H1 (cell line): Measurements from ENCODE around the gene NFAM1. TPM values are rescaled to one million over a fixed set of nuclear protein-coding genes. Genes with fewer than 3 reads are reported as not detected.

ENCODE experiments used
- CTCF ChIA-PET: fragments of 300-600 bp; sonication (Branson Sonifier 250); formaldehyde crosslinking; loops from one replicate; lab custom pipeline; 2021; ENCODE audit not compliant: partially characterized antibody; lab: Charles Lee
- POLR2A ChIA-PET: fragments of 300-600 bp; sonication (Branson Sonifier 250); formaldehyde crosslinking; loops from one replicate; lab custom pipeline; 2021; ENCODE audit warnings: inconsistent platforms; ENCODE audit not compliant: partially characterized antibody; lab: Charles Lee
- DNase-seq, 2 experiments: peaks; one replicate each; pipeline versions ENCODE4 v3.0.0 to v3.0.0-alpha.2; 2010 to 2022; ENCODE audit warnings: low spot score in 2 of 2, low read depth in 1 of 2, mixed read lengths in 1 of 2
- FAIRE-seq: peaks from 2 replicates; lab custom pipeline; 2011; peaks lifted over from hg19 to GRCh38; lab: Jason Lieb, UNC
- H2AFZ ChIP-seq: 2 replicates; pipeline ENCODE4 v1.8.1; 2012; ENCODE audit warnings: low read length, inconsistent platforms
- H2AK5ac ChIP-seq: 2 replicates; pipeline ENCODE4 v1.6.1; 2013; ENCODE audit warnings: low read depth, low read length
- H2BK120ac ChIP-seq: replicated peaks from 2 replicates; pipeline ENCODE3; 2013; ENCODE audit warnings: low read depth, low read length, inconsistent platforms
- H2BK12ac ChIP-seq: 2 replicates; pipeline ENCODE4 v1.6.1; 2013; ENCODE audit warnings: low read depth, low read length
- H2BK15ac ChIP-seq: 2 replicates; pipeline ENCODE4 v1.6.1; 2013; ENCODE audit warnings: low read length
- H2BK20ac ChIP-seq: 2 replicates; pipeline ENCODE4 v1.6.1; 2013; ENCODE audit warnings: low read length
- H2BK5ac ChIP-seq: 2 replicates; pipeline ENCODE4 v1.6.1; 2013; ENCODE audit warnings: low read depth, low read length
- H3K14ac ChIP-seq: 2 replicates; pipeline ENCODE4 v1.6.1; 2013; ENCODE audit warnings: inconsistent platforms; ENCODE audit not compliant: insufficient read length
- H3K18ac ChIP-seq: 2 replicates; pipeline ENCODE4 v1.6.1; 2013; ENCODE audit warnings: low read length; ENCODE audit errors: extremely low read depth
- H3K23ac ChIP-seq: 2 replicates; pipeline ENCODE4 v1.6.1; 2013; ENCODE audit warnings: inconsistent platforms; ENCODE audit not compliant: insufficient read length
- H3K23me2 ChIP-seq: 2 replicates; pipeline ENCODE4 v1.6.1; 2013; ENCODE audit warnings: low read depth, low read length
- H3K27ac ChIP-seq: 2 replicates; pipeline ENCODE4 v1.6.1; 2011; ENCODE audit warnings: low read depth, low read length, inconsistent platforms
- H3K27me3 ChIP-seq, 4 experiments: replicated peaks in 1 of 4; 1 replicate in 1 of 4; 2 replicates in 3 of 4; pipeline versions ENCODE4 v1.6.1 to v1.8.1; 2011 to 2013; ENCODE audit warnings: low read length in 3 of 4, mild to moderate bottlenecking in 3 of 4, inconsistent platforms in 2 of 4, mixed read lengths in 2 of 4, moderate library complexity in 1 of 4; ENCODE audit not compliant: control insufficient read depth in 3 of 4, insufficient read depth in 3 of 4; ENCODE audit errors: extremely low read depth in 1 of 4
- H3K36me3 ChIP-seq, 4 experiments: 2 replicates each; pipeline versions ENCODE4 v1.6.1 to v1.8.1; 2011 to 2013; ENCODE audit warnings: mild to moderate bottlenecking in 4 of 4, low read length in 3 of 4, moderate library complexity in 2 of 4, control low read depth in 1 of 4, inconsistent platforms in 1 of 4; ENCODE audit not compliant: insufficient read depth in 4 of 4, control insufficient read depth in 2 of 4
- H3K4ac ChIP-seq: replicated peaks from 2 replicates; pipeline ENCODE3; 2013; ENCODE audit warnings: low read length, low read depth, mixed read lengths, inconsistent platforms; ENCODE audit not compliant: insufficient read length
- H3K4me1 ChIP-seq, 4 experiments: replicated peaks in 1 of 4; 1 replicate in 1 of 4; 2 replicates in 3 of 4; pipeline versions ENCODE4 v1.6.1 to v1.8.1; 2011 to 2013; ENCODE audit warnings: low read length in 3 of 4, inconsistent platforms in 2 of 4, mixed read lengths in 1 of 4; ENCODE audit not compliant: insufficient read depth in 4 of 4, control insufficient read depth in 3 of 4
- H3K4me2 ChIP-seq, 2 experiments: 2 replicates each; pipeline versions ENCODE4 v1.6.1 to v1.8.1; 2011 to 2013; ENCODE audit warnings: low read depth in 2 of 2, low read length in 2 of 2, control low read depth in 1 of 2, inconsistent platforms in 1 of 2, mild to moderate bottlenecking in 1 of 2; ENCODE audit not compliant: insufficient read depth in 1 of 2
- H3K4me3 ChIP-seq, 4 experiments: fragments of 200-600, 300-600 bp in 1 of 4; sonication (generic), shearing (Covaris generic), sonication (Bioruptor Twin) in 1 of 4; 2 replicates each; pipeline versions ENCODE4 v1.5.1 to v1.8.1; 2011 to 2016; ENCODE audit warnings: low read length in 4 of 4, low read depth in 3 of 4, control low read depth in 2 of 4, inconsistent platforms in 2 of 4, mild to moderate bottlenecking in 2 of 4, mixed read lengths in 1 of 4, moderate library complexity in 1 of 4; ENCODE audit not compliant: insufficient read depth in 2 of 4; ENCODE audit errors: extremely low read depth in 1 of 4
- H3K56ac ChIP-seq: replicated peaks from 2 replicates; pipeline ENCODE3; 2013; ENCODE audit warnings: low read depth, mild to moderate bottlenecking, mixed read lengths, low read length, inconsistent platforms; ENCODE audit not compliant: insufficient read length
- H3K79me1 ChIP-seq: 2 replicates; pipeline ENCODE4 v1.6.1; 2013; ENCODE audit warnings: low read depth, low read length, control low read depth
- H3K79me2 ChIP-seq, 2 experiments: 2 replicates each; pipeline versions ENCODE4 v1.6.1 to v1.8.1; 2012 to 2013; ENCODE audit warnings: low read length in 2 of 2, mild to moderate bottlenecking in 2 of 2, inconsistent platforms in 1 of 2; ENCODE audit not compliant: insufficient read depth in 2 of 2, control insufficient read depth in 1 of 2
- H3K9ac ChIP-seq, 4 experiments: replicated peaks in 1 of 4; 1 replicate in 1 of 4; 2 replicates in 3 of 4; pipeline versions ENCODE4 v1.6.1 to v1.8.1; 2011 to 2013; ENCODE audit warnings: low read depth in 3 of 4, low read length in 3 of 4, control low read depth in 2 of 4, mild to moderate bottlenecking in 2 of 4, moderate library complexity in 2 of 4, inconsistent platforms in 1 of 4; ENCODE audit errors: extremely low read depth in 1 of 4
- H3K9me3 ChIP-seq, 2 experiments: 2 replicates each; pipeline versions ENCODE4 v1.6.1 to v1.8.1; 2012 to 2013; ENCODE audit warnings: mild to moderate bottlenecking in 2 of 2, moderate library complexity in 2 of 2, control low read depth in 1 of 2, inconsistent platforms in 1 of 2, low read depth in 1 of 2, low read length in 1 of 2, mixed read lengths in 1 of 2; ENCODE audit not compliant: insufficient read depth in 2 of 2
- H4K20me1 ChIP-seq, 2 experiments: replicated peaks in 1 of 2; 2 replicates each; pipeline versions ENCODE3 to v1.8.1; 2011 to 2013; ENCODE audit warnings: inconsistent platforms in 2 of 2, low read length in 2 of 2, mild to moderate bottlenecking in 1 of 2; ENCODE audit not compliant: insufficient read depth in 2 of 2, control insufficient read depth in 1 of 2
- H4K5ac ChIP-seq: 2 replicates; pipeline ENCODE4 v1.6.1; 2013; ENCODE audit warnings: low read length, low read depth, mixed read lengths, inconsistent platforms; ENCODE audit not compliant: insufficient read length
- H4K8ac ChIP-seq: 2 replicates; pipeline ENCODE4 v1.8.0; 2013; ENCODE audit warnings: mild to moderate bottlenecking, moderate library complexity, low read length, inconsistent platforms; ENCODE audit not compliant: insufficient read depth; ENCODE audit errors: extremely low read depth
- H4K91ac ChIP-seq: replicated peaks from 2 replicates; pipeline ENCODE3; 2013; ENCODE audit warnings: low read length, mixed read lengths, inconsistent platforms; ENCODE audit not compliant: insufficient read length
- CHD1 ChIP-seq: IDR thresholded peaks from 2 replicates; pipeline ENCODE4 v1.6.1; 2012; ENCODE audit warnings: low read depth, low read length, improper control_type of control experiment
- EGR1 ChIP-seq: IDR thresholded peaks from 2 replicates; pipeline ENCODE4 v1.6.1; 2011; ENCODE audit warnings: low read depth, low read length, borderline replicate concordance
- EP300 ChIP-seq, 2 experiments: IDR thresholded peaks; 1 replicate in 1 of 2; 2 replicates in 1 of 2; pipeline ENCODE4 v1.6.1; 2011 to 2012; ENCODE audit warnings: low read depth in 2 of 2, low read length in 2 of 2, mild to moderate bottlenecking in 2 of 2, borderline replicate concordance in 1 of 2, inconsistent platforms in 1 of 2, moderate library complexity in 1 of 2
- GABPA ChIP-seq: IDR thresholded peaks from 2 replicates; pipeline ENCODE4 v1.6.1; 2011; ENCODE audit warnings: mild to moderate bottlenecking, low read length, moderate library complexity, borderline replicate concordance; ENCODE audit not compliant: insufficient read depth
- KDM1A ChIP-seq: fragments of 200-600, 300-600 bp; sonication (generic); IDR thresholded peaks from 2 replicates; pipeline ENCODE4 v1.7.1; 2016; ENCODE audit warnings: mild to moderate bottlenecking, low read length, borderline replicate concordance
- RAD21 ChIP-seq, 2 experiments: IDR thresholded peaks in 1 of 2; conservative IDR thresholded peaks in 1 of 2; 2 replicates each; pipeline ENCODE4 v1.6.1; 2011; ENCODE audit warnings: low read depth in 2 of 2, low read length in 2 of 2, improper control_type of control experiment in 1 of 2, inconsistent platforms in 1 of 2, mild to moderate bottlenecking in 1 of 2, moderate library complexity in 1 of 2
- RBBP5 ChIP-seq: IDR thresholded peaks from 2 replicates; pipeline ENCODE4 v1.7.1; 2012; ENCODE audit warnings: low read depth, mild to moderate bottlenecking, inconsistent platforms, low read length, moderate library complexity, borderline replicate concordance
- RFX5 ChIP-seq: IDR thresholded peaks from 2 replicates; pipeline ENCODE4 v1.6.1; 2011; ENCODE audit warnings: low read depth, low read length, improper control_type of control experiment, borderline replicate concordance
- SAP30 ChIP-seq: fragments of 300-600 bp; sonication (generic); IDR thresholded peaks from 2 replicates; pipeline ENCODE4 v1.7.1; 2012; ENCODE audit warnings: low read length, moderate library complexity, mild to moderate bottlenecking, inconsistent platforms; ENCODE audit not compliant: insufficient read depth, insufficient replicate concordance
- SIRT6 ChIP-seq: IDR thresholded peaks from one replicate; pipeline ENCODE4 v1.7.1; 2012; ENCODE audit warnings: low read length, inconsistent platforms
- TAF7 ChIP-seq: optimal IDR thresholded peaks from 2 replicates; pipeline ENCODE3; 2011; ENCODE audit warnings: low read depth, mild to moderate bottlenecking, inconsistent platforms, low read length, moderate library complexity, borderline replicate concordance
- YY1 ChIP-seq: IDR thresholded peaks from 2 replicates; pipeline ENCODE4 v1.6.1; 2011; ENCODE audit warnings: low read depth, mild to moderate bottlenecking, low read length
- WGBS, 2 experiments: shearing (Covaris generic) in 1 of 2; methylation state at CpG; one replicate each; pipeline versions ENCODE4 v1.1.6 to v1.1.7; 2013 to 2015; ENCODE audit warnings: low lambda C conversion rate in 2 of 2, mixed read lengths in 2 of 2, inconsistent platforms in 1 of 2, low coverage in 1 of 2, missing lambda C conversion rate in 1 of 2; ENCODE audit not compliant: insufficient replicate concordance in 2 of 2, insufficient coverage in 1 of 2, insufficient read length in 1 of 2; ENCODE audit errors: extremely low coverage in 1 of 2, missing lambda C conversion rate in 1 of 2; 5-methylcytosine and 5-hydroxymethylcytosine counted together
- polyA plus RNA-seq, 7 experiments: library from polyadenylated mRNA; depleted of rRNA in 3 of 7; stranded (reverse) in 5 of 7; unstranded in 2 of 7; fragments of >200 nt in 5 of 7; fragments of 200-250 nt in 2 of 7; gene quantifications; 1 replicate in 5 of 7; 2 replicates in 1 of 7; 4 replicates in 1 of 7; pipeline versions ENCODE4 v1.2.1 to v1.2.3, GENCODE V29; 2011 to 2013; ENCODE audit warnings: missing spikeins in 2 of 7, mixed read lengths in 2 of 7
- total RNA-seq: library from RNA; stranded (reverse); fragmentation: NEBNext Ultra II Directional; extraction: Animal tissue kit (Norgen Biotek cat#: 25700); gene quantifications from 2 replicates; pipeline ENCODE4 v1.2.1, GENCODE V29; 2021

NFAM1 gene
- total and polyA plus RNA-seq, 2 of the 8 experiments (the other 6 are each of a cell fraction or from before 2014, with no cell fraction given): 0.62 to 0.73 TPM

DNA sequence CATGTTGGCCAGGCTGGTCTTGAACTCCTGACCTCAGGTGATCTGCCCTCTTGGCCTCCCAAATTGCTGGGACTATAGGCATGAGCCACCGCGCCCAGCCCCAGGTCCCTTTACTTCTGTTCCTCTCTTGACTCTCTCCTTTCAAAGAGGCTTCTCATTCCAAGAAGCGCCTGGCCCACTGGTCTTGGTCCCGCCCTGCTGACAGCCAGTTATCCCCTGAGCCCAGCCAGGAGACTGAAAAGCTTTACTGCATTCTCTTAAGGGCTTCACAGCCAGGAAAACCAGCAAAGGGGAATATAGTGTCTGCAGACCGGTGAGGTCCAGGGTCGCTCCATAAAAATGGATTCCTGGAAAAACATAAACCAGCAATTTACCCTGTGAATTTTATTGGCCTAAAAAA is 68.3 kb downstream of the NFAM1 start:
- H3K79me2 ChIP-seq: peaks cover 5 to 41% of the 10 kb centered on the region in 2 experiments; a peak in 3 of 4 replicates
- WGBS, 2 experiments: 86% methylated on average over 6 of the region's 6 CpGs; no CpG with 5 or more reads in 1 of the 2 experiments
- H2AK5ac ChIP-seq: no peak overlapping the region
- peaks cover 5% of the 10 kb centered on the region; the same call in 1 of the 2 replicates for H3K79me1 ChIP-seq
- H3K36me3 ChIP-seq: peaks cover 0 to 4% (median 2%) of the 10 kb centered on the region in 4 experiments; a peak in 1 of 8 replicates
- POLR2A ChIA-PET: interaction anchor here (0.6 to 2.2 kb wide), 7 partner anchors 10 to 208 kb away, joined by 3 to 11 read pairs (median 5); partner anchors contain the start of gene NFAM1
- peak overlapping the region in 1 of 4 experiments; percentile 78; a peak in 1 of 8 replicates for H3K4me3 ChIP-seq
- no peak overlapping the region for H3K23ac ChIP-seq
- H2BK5ac ChIP-seq: no peak overlapping the region
- no peak overlapping the region for H4K5ac ChIP-seq
- H3K4me1 ChIP-seq: peaks cover 21 to 37% (median 28%) of the 10 kb centered on the region in 4 experiments
- H2BK120ac ChIP-seq: no peak overlapping the region
- no peak overlapping the region for H2AFZ ChIP-seq
- no peak overlapping the region for H2BK12ac ChIP-seq
- no peak overlapping the region for H3K14ac ChIP-seq
- no peak for FAIRE-seq
- no peaks in the 10 kb centered on the region for H3K9me3 ChIP-seq
- H2BK15ac ChIP-seq: no peak overlapping the region
- CTCF ChIA-PET: interaction anchor here (0.8 to 3.2 kb wide), 8 partner anchors 8 to 194 kb away, joined by 3 to 10 read pairs (median 6); partner anchors contain the start of gene NFAM1
- no peak for DNase-seq
- no peak overlapping the region for H4K91ac ChIP-seq
- no peak overlapping the region for H3K56ac ChIP-seq
- no peak overlapping the region for H3K4ac ChIP-seq
- H4K20me1 ChIP-seq: peaks cover 10 to 18% of the 10 kb centered on the region in 2 experiments
- peaks cover 7% of the 10 kb centered on the region; the same call in 1 of the 2 replicates for H3K23me2 ChIP-seq
- H3K18ac ChIP-seq: no peak overlapping the region
- H3K4me2 ChIP-seq: 0 out of 4 replicates have a peak overlapping the region, but pooled peaks of 1 of the 2 experiments have one; percentile 97
- no peak overlapping the region for H4K8ac ChIP-seq
- no peak overlapping the region for H2BK20ac ChIP-seq
- H3K9ac ChIP-seq: no peak overlapping the region
- no peak overlapping the region for H3K27ac ChIP-seq
- peaks cover 0 to 2% (median 0%) of the 10 kb centered on the region in 4 experiments; a peak in 2 of 7 replicates for H3K27me3 ChIP-seq
- TF ChIP-seq RFX5 (no peak), GABPA (no peak), KDM1A (no peak), SIRT6 (no peak), YY1 (no peak), EGR1 (no peak), CHD1 (no peak), TAF7 (no peak), SAP30 (no peak), RBBP5 (no peak), EP300 (IDR thresholded peaks at IDR 0.05; ENCODE audit: borderline replicate concordance in 1 of 2, low read depth in 2 of 2, low read length in 2 of 2) (no peak), RAD21 (IDR thresholded peaks at IDR 0.05 in 1 of 2, conservative IDR thresholded peaks at IDR 0.05 in 1 of 2; ENCODE audit: low read depth in 2 of 2, low read length in 2 of 2) (no peak)
